SU-DHL-6 (cell line): ENCODE data around the gene SNX25.

Source experiments
- H2AFZ ChIP-seq: fragments of 200-600 bp; sonication (generic); 2 replicates; pipeline ENCODE4 v1.6.1; 2014; ENCODE audit warnings: low read depth, mild to moderate bottlenecking, moderate library complexity, mixed read lengths, antibody characterized with exemption, low read length; ENCODE audit not compliant: severe bottlenecking
- H3F3A ChIP-seq: fragments of 200-600 bp; shearing (Covaris generic); 2 replicates; pipeline ENCODE4 v1.6.0; 2016; ENCODE audit warnings: antibody characterized with exemption, mild to moderate bottlenecking; ENCODE audit not compliant: insufficient read depth
- H3K27ac ChIP-seq: fragments of 200-600 bp; sonication (generic); 2 replicates; pipeline ENCODE4 v1.5.1; 2016; ENCODE audit warnings: low read depth, mild to moderate bottlenecking, low read length, moderate library complexity, mixed read lengths
- H3K27me3 ChIP-seq: fragments of 200-600 bp; sonication (generic), shearing (Covaris generic); 2 replicates; pipeline ENCODE4 v1.6.0; 2014; ENCODE audit warnings: mild to moderate bottlenecking, low read length
- H3K36me3 ChIP-seq: fragments of 200-600 bp; sonication (generic); 2 replicates; pipeline ENCODE4 v1.6.1; 2014; ENCODE audit warnings: mild to moderate bottlenecking, low read length, mixed read lengths
- H3K4me2 ChIP-seq: fragments of 300-600, 200-600 bp; shearing (Covaris generic), sonication (generic); 2 replicates; pipeline ENCODE4 v1.6.0; 2014; ENCODE audit warnings: low read length, low read depth, mild to moderate bottlenecking; ENCODE audit not compliant: poor library complexity, severe bottlenecking
- H3K4me3 ChIP-seq: fragments of 200-600 bp; sonication (generic); 2 replicates; pipeline ENCODE4 v1.5.1; 2014; ENCODE audit warnings: antibody characterized with exemption, low read length, mild to moderate bottlenecking, mixed read lengths; ENCODE audit not compliant: insufficient read depth, poor library complexity, severe bottlenecking
- H3K79me2 ChIP-seq: fragments of 200-600 bp; sonication (generic); 2 replicates; pipeline ENCODE4 v1.6.1; 2014; ENCODE audit warnings: mild to moderate bottlenecking, low read length, moderate library complexity; ENCODE audit not compliant: insufficient read depth
- H3K9ac ChIP-seq: fragments of 200-600 bp; sonication (generic); 2 replicates; pipeline ENCODE4 v1.7.0; 2014; ENCODE audit warnings: mild to moderate bottlenecking, low read length
- H3K9me2 ChIP-seq: fragments of 200-600 bp; sonication (generic); replicated peaks from 2 replicates; pipeline ENCODE4 v1.6.1; 2014; ENCODE audit warnings: low read length; ENCODE audit not compliant: insufficient read depth
- H3K9me3 ChIP-seq: fragments of 200-600 bp; sonication (generic); 2 replicates; pipeline ENCODE4 v1.6.1; 2014; ENCODE audit warnings: low read length, mixed read lengths; ENCODE audit not compliant: insufficient read depth
- H4K20me1 ChIP-seq: fragments of 200-600 bp; sonication (generic); 2 replicates; pipeline ENCODE4 v1.6.1; 2014; ENCODE audit warnings: low read depth, mild to moderate bottlenecking, antibody characterized with exemption, low read length, moderate library complexity, mixed read lengths
- EZH2phosphoT487 ChIP-seq: fragments of 200-600 bp; sonication (generic), shearing (Covaris generic); conservative IDR thresholded peaks from 2 replicates; pipeline ENCODE4 v1.6.1; 2018; ENCODE audit warnings: mild to moderate bottlenecking, antibody characterized with exemption, low read length, moderate library complexity, mixed read lengths
- TF ChIP-seq, protein P1 (sequence below): fragments of 200-600 bp; sonication (generic); IDR thresholded peaks from one replicate; pipeline ENCODE4 v1.5.1; 2017; ENCODE audit warnings: antibody characterized with exemption, mild to moderate bottlenecking, low read length, moderate library complexity; ENCODE audit not compliant: insufficient read depth, poor library complexity, severe bottlenecking

SNX25 gene

DNA sequence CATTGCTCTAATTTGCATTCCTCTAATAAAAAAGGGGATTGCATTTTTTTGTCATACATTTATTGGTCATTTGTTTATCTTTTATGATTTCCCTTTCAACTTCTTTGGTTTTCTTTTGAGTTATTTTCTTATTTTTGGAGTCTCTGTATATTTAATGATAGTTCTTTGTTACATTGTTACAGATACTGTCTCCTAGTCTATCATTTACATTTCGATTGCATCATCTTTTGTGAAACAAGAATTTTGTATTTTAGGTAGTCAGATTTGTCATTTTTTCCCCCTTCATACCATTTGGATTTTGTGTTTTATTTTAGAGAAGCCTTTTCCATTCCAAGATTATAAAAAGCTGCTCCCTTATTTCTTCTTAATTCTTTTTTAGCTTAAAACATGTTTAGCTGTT lies 37.1 kb downstream of the SNX25 start:
- Histone ChIP-seq H3K4me2 (peak overlapping the region; percentile 1), H4K20me1 (0 out of 2 replicates have a peak, but pooled peaks cover 2% of the 10 kb centered on the region), H3K27ac (no peak overlapping the region; the same call in 1 of the 2 replicates), H3F3A (peaks cover 6% of the 10 kb centered on the region; the same call in 1 of the 2 replicates), H3K9me2 (no peaks in the 10 kb centered on the region), H2AFZ (no peak overlapping the region), H3K27me3 (no peaks in the 10 kb centered on the region), H3K79me2 (peaks cover 41% of the 10 kb centered on the region), H3K9ac (no peak overlapping the region), H3K36me3 (peaks cover 11% of the 10 kb centered on the region; the same call in 1 of the 2 replicates), H3K4me3 (no peak overlapping the region), H3K9me3 (no peaks in the 10 kb centered on the region)
- TF ChIP-seq, protein P1, sequence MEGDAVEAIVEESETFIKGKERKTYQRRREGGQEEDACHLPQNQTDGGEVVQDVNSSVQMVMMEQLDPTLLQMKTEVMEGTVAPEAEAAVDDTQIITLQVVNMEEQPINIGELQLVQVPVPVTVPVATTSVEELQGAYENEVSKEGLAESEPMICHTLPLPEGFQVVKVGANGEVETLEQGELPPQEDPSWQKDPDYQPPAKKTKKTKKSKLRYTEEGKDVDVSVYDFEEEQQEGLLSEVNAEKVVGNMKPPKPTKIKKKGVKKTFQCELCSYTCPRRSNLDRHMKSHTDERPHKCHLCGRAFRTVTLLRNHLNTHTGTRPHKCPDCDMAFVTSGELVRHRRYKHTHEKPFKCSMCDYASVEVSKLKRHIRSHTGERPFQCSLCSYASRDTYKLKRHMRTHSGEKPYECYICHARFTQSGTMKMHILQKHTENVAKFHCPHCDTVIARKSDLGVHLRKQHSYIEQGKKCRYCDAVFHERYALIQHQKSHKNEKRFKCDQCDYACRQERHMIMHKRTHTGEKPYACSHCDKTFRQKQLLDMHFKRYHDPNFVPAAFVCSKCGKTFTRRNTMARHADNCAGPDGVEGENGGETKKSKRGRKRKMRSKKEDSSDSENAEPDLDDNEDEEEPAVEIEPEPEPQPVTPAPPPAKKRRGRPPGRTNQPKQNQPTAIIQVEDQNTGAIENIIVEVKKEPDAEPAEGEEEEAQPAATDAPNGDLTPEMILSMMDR: no peak
- no peak for TF ChIP-seq EZH2phosphoT487

DNA sequence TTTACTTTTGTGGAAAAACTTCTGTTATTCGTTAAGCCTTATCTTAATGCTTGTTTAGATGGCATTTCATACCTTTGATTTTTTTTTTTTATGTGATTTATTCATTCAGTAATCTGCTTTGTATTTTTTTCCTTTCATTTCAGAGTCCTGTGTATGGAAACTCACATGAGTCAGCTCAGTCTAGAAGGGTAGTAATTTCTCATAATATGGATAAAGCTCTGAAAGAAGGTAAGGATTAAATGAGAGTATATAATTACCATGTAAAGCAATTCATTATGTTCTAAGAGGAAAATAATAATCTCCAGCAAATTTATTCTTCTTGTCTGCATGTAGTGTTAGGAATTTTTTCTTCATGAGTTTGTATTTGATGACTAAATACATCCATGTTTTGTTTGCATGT lies 37.8 kb downstream of the SNX25 start:
- peaks cover 11% of the 10 kb centered on the region; the same call in 1 of the 2 replicates for H3K36me3 ChIP-seq
- no peak overlapping the region for H3K9ac ChIP-seq
- no peak for TF ChIP-seq EZH2phosphoT487
- TF ChIP-seq, protein P1: no peak
- H3K9me2 ChIP-seq: no peaks in the 10 kb centered on the region
- no peak overlapping the region for H3K4me3 ChIP-seq
- no peak overlapping the region for H2AFZ ChIP-seq
- no peaks in the 10 kb centered on the region for H3K9me3 ChIP-seq
- H3K4me2 ChIP-seq: peak overlapping the region; percentile 1
- H3K79me2 ChIP-seq: peaks cover 37% of the 10 kb centered on the region
- H3K27ac ChIP-seq: no peak overlapping the region
- H3K27me3 ChIP-seq: no peaks in the 10 kb centered on the region
- peaks cover 6% of the 10 kb centered on the region; the same call in 1 of the 2 replicates for H3F3A ChIP-seq
- H4K20me1 ChIP-seq: 0 out of 2 replicates have a peak, but pooled peaks cover 2% of the 10 kb centered on the region

DNA sequence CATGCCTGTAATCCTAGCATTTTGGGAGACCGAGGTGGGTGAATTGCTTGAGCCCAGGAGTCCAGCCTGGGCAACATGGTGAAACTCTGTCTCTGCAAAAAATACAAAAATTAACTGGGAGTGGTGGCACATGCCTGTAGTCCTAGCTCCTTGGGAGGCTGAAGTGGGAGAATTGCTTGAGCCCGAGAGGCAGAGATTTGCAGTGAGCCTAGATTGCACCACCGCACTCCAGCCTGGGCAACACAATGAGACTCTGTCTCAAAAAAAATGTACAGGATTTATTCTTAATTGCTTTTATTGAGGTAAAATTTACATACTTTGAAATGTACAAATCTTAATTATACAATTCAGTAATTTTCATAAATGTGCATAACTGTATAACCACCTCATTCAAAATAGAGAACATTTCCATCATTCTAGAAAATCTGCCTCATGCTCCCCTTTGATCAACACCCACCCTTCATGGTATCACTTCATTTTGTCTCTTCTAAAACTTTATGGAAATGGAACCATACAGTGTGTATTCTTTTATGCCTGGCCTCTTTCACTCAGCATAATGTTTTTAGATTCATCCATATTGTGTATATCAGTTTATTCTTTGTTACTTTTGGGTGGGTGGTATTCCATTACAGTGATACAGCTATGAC lies 39.1 kb downstream of the SNX25 start:
- H3F3A ChIP-seq: peaks cover 6% of the 10 kb centered on the region; the same call in 1 of the 2 replicates
- no peaks in the 10 kb centered on the region for H3K9me2 ChIP-seq
- H3K4me3 ChIP-seq: no peak overlapping the region
- H3K27ac ChIP-seq: no peak overlapping the region
- H3K27me3 ChIP-seq: no peaks in the 10 kb centered on the region
- TF ChIP-seq, protein P1: no peak
- TF ChIP-seq EZH2phosphoT487: no peak
- H3K4me2 ChIP-seq: no peak overlapping the region
- H3K36me3 ChIP-seq: peaks cover 11% of the 10 kb centered on the region; the same call in 1 of the 2 replicates
- H2AFZ ChIP-seq: no peak overlapping the region
- H4K20me1 ChIP-seq: 0 out of 2 replicates have a peak, but pooled peaks cover 2% of the 10 kb centered on the region
- H3K9ac ChIP-seq: no peak overlapping the region
- H3K79me2 ChIP-seq: peaks cover 23% of the 10 kb centered on the region
- no peaks in the 10 kb centered on the region for H3K9me3 ChIP-seq
